Ovary (tissue), 9 donors: ENCODE results near the gene ATP5MC3. TPM values are rescaled to one million over a fixed set of nuclear protein-coding genes. Genes with fewer than 3 reads are reported as not detected.

ENCODE experiments used
- DNase-seq, 5 donors: peaks; one replicate each; pipeline ENCODE4 v3.0.0-alpha.2; 2019 to 2020
- H3K27ac ChIP-seq, 2 donors: fragments of 200-600 bp; one replicate each; pipeline versions ENCODE4 v1.5.1 to v1.8.0; 2019 to 2022
- H3K27me3 ChIP-seq: fragments of 200-600 bp; one replicate; pipeline ENCODE4 v1.8.0; 2022
- H3K36me3 ChIP-seq: fragments of 200-600 bp; sonication (generic); one replicate; pipeline ENCODE4 v1.5.1; 2019
- H3K4me1 ChIP-seq: one replicate; pipeline ENCODE4 v1.8.1; 2013; ENCODE audit warnings: mild to moderate bottlenecking, moderate library complexity; ENCODE audit not compliant: insufficient read depth
- H3K4me3 ChIP-seq: fragments of 200-600 bp; sonication (generic); one replicate; pipeline ENCODE4 v1.5.1; 2017
- H3K9me3 ChIP-seq, 2 donors: fragments of 200-600 bp in 1 of 2; sonication (generic) in 1 of 2; one replicate each; pipeline versions ENCODE4 v1.5.1 to v1.8.1; 2013 to 2019; ENCODE audit warnings: mild to moderate bottlenecking in 1 of 2, moderate library complexity in 1 of 2
- EP300 ChIP-seq: sonication (generic); formaldehyde crosslinking; IDR thresholded peaks from one replicate; pipeline ENCODE4 v1.6.1; 2017; ENCODE audit warnings: antibody characterized with exemption
- POLR2A ChIP-seq: fragments of 450-650 bp; IDR thresholded peaks from one replicate; pipeline ENCODE4 v1.6.1; 2017; ENCODE audit warnings: antibody characterized with exemption, mild to moderate bottlenecking, moderate library complexity
- WGBS, 3 donors: extraction: QIAGEN DNeasy Blood & Tissue Kit in 1 of 3; methylation state at CpG; one replicate each; pipeline versions ENCODE4 v1.1.5 to v1.1.7; 2013 to 2017; 5-methylcytosine and 5-hydroxymethylcytosine counted together
- intact Hi-C, 4 donors: fragments of 100-400 bp; cut with DNase I; formaldehyde crosslinking; loops; one replicate each; pipeline versions ENCODE4 v1.11.0 to v1.15.1; 2022 to 2023
- polyA plus RNA-seq, 2 donors: library from polyadenylated mRNA; stranded (reverse); fragments of 200-250 nt in 1 of 2; fragments of 350-450 nt in 1 of 2; fragmentation: Illumina TruSeq in 1 of 2; extraction: RNeasy Lipid Tissue Mini Kit (QIAGEN cat#74804) in 1 of 2; gene quantifications; one replicate each; pipeline ENCODE4 v1.2.3, GENCODE V29; 2013 to 2014
- total RNA-seq, 7 donors: library from RNA; depleted of rRNA in 2 of 7; stranded (reverse); fragments of >200 nt in 2 of 7; fragmentation: NEBNext Ultra II Directional in 3 of 7; extraction: Animal tissue kit (Norgen Biotek cat#: 25700) in 3 of 7; gene quantifications; one replicate each; pipeline versions ENCODE4 v1.1.0 to v1.2.4, GENCODE V29; 2016 to 2023
- TF ChIP-seq, protein P1 (sequence below), 3 donors: fragments of 450-650 bp in 2 of 3; fragments of 200-600 bp in 1 of 3; IDR thresholded peaks; one replicate each; pipeline versions ENCODE4 v1.5.1 to v1.8.0; 2016 to 2022; ENCODE audit warnings: antibody characterized with exemption in 3 of 3, mild to moderate bottlenecking in 1 of 3
- donor health status: DM: no; HTN: no; CAD: no; lungs with moderate emphysema.
- donor health status: DM: no; HTN: no; CAD: no.
- donor health status: Bipolar disorder and iron deficiency.
- donor health status: DM: yes; HTN: yes; CAD: no.
- donor health status: DM: no; HTN: no; CAD: no.
- donor health status: DM: yes; HTN: yes; CAD: no.

Gene ATP5MC3
- total and polyA plus RNA-seq, 9 donors, result 59.0 to 158 (median 115) TPM

DNA sequence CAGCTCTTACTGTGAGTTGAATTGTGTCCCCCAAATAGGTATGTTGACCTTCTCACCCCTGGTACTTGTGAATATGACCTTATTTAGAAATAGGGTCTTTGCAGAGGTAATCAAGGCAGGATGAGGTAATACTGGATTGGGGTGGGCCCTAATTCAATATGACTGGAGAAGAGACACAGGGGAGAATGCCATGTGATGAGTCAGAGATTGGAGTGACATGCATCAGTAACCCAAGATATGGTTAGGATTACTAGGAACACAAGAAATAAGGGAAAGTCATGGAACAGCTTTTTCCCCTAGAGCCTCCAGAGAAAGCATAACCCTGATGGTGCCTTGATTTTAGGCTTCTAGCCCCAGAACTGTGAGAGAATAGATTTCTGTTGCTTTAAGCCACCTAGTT is 37.0 kb upstream of the ATP5MC3 start:
- Histone ChIP-seq H3K4me3 (no peak overlapping the region), H3K9me3 (no peaks in the 10 kb centered on the region), H3K36me3 (no peaks in the 10 kb centered on the region), H3K4me1 (no peaks in the 10 kb centered on the region), H3K27me3 (no peaks in the 10 kb centered on the region), H3K27ac (no peak overlapping the region)
- intact Hi-C loops, result no loop called here
- DNase-seq, result no peak
- TF ChIP-seq POLR2A (no peak), EP300 (no peak)
- TF ChIP-seq, protein P1, sequence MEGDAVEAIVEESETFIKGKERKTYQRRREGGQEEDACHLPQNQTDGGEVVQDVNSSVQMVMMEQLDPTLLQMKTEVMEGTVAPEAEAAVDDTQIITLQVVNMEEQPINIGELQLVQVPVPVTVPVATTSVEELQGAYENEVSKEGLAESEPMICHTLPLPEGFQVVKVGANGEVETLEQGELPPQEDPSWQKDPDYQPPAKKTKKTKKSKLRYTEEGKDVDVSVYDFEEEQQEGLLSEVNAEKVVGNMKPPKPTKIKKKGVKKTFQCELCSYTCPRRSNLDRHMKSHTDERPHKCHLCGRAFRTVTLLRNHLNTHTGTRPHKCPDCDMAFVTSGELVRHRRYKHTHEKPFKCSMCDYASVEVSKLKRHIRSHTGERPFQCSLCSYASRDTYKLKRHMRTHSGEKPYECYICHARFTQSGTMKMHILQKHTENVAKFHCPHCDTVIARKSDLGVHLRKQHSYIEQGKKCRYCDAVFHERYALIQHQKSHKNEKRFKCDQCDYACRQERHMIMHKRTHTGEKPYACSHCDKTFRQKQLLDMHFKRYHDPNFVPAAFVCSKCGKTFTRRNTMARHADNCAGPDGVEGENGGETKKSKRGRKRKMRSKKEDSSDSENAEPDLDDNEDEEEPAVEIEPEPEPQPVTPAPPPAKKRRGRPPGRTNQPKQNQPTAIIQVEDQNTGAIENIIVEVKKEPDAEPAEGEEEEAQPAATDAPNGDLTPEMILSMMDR (IDR thresholded peaks at IDR 0.05), result no peak

DNA sequence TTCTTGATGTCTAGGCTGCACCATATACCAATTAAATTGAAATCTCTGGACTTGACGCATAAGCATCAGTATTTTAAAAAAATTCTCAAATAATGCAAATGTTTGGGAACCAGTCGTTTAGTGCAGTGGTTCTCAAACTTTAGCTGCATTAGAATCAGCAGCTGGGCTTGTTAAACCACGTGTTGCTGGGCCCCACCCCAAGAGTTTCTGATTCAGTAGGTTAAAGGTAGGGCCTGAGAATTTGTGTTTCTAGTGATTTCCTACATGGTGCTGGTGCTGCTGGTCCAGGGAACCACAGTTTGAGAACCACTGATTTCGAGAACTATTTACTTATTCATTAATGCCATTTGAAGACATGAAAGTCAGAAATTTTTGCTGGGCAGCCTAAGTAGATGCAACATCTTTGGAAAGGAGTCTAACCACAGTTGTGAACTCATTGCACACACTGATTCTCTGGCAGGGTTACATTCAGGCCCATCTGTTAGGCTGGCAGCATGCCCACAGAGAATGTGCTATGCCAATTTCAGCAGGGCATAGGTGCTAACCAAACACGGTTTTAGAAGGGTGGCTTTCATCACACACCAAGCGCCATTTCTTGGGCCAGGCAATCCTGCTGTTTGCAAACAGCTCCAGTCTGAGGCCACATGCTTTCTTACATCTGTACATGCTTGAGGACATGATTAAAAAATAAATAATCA is 26.4 kb upstream of the ATP5MC3 start:
- WGBS, 3 donors, result 69 to 78% (median 73%) methylated on average over 6 of the region's 6 CpGs
- TF ChIP-seq EP300 (no peak), POLR2A (no peak)
- TF ChIP-seq, protein P1 (IDR thresholded peaks at IDR 0.05), result no peak
- Histone ChIP-seq H3K9me3 (no peaks in the 10 kb centered on the region), H3K4me3 (no peak overlapping the region), H3K27ac (no peak overlapping the region), H3K36me3 (no peaks in the 10 kb centered on the region), H3K27me3 (no peaks in the 10 kb centered on the region), H3K4me1 (no peaks in the 10 kb centered on the region)
- DNase-seq, result no peak
- intact Hi-C loops, result no loop called here

DNA sequence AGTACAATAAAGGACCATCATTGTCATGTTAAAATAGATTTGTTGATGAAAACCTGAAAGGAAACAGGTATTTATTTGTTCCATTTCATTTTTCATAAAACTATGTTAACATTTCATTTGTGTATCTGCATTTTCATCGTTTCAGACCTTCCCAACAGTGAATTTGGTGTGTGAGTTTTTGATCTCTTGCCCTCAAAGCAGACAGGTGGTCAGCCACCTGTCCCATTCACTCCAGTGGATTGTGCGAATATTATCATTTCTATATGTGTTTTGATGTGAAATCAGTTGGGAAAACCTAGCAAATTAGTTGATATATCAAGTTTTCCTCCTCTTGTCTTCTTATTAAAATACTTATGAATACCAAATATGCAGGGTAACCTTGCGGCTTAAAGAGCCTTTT is 25.4 kb upstream of the ATP5MC3 start:
- Histone ChIP-seq H3K9me3 (no peaks in the 10 kb centered on the region), H3K36me3 (no peaks in the 10 kb centered on the region), H3K27ac (no peak overlapping the region), H3K4me3 (no peak overlapping the region), H3K27me3 (no peaks in the 10 kb centered on the region), H3K4me1 (no peaks in the 10 kb centered on the region)
- intact Hi-C loops, result no loop called here
- no peak for DNase-seq
- 69 to 83% (median 79%) methylated on average over 3 of the region's 3 CpGs for WGBS, 3 donors
- TF ChIP-seq POLR2A (no peak), EP300 (no peak)
- TF ChIP-seq, protein P1 (IDR thresholded peaks at IDR 0.05), result no peak

DNA sequence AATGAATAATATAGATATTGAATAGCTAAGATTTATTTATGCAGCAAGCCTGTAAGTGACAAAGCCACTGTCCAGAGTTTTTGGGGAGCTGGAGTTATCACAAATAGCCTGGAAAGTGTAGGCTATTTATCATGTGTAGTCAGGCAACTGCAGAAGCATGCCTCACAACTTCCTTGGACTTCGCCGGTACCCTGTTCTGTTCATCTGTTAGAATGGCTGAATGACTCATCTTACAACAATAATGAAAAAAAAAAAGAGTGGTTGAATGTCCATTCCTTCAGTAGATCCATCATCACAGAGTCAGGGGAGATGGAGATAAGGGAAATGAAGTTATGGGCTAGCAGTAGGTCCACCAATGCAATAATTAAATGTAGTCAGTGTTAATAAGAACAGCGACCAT is 24.0 kb upstream of the ATP5MC3 start:
- WGBS, 3 donors, result 72 to 87% (median 82%) methylated on average over 3 of the region's 3 CpGs
- H3K27me3 ChIP-seq, result no peaks in the 10 kb centered on the region
- TF ChIP-seq EP300 (no peak), POLR2A (no peak)
- TF ChIP-seq, protein P1 (IDR thresholded peaks at IDR 0.05), result no peak

More for the DNA sequence above, 24.0 kb upstream of the ATP5MC3 start:
- no peak for DNase-seq
- intact Hi-C loops, result no loop called here
- Histone ChIP-seq H3K27ac (no peak overlapping the region), H3K4me1 (no peaks in the 10 kb centered on the region), H3K36me3 (no peaks in the 10 kb centered on the region), H3K4me3 (no peak overlapping the region), H3K9me3 (no peaks in the 10 kb centered on the region)
